Measurements from ENCODE around the gene FGFRL1.

Gene FGFRL1

GRCh38 chr4:970854-971520 is 40.4 kb upstream of the FGFRL1 start:
- Histone ChIP-seq H3K4me2 (ENCODE audit: low read length) (no peak overlapping the region), H2AFZ (ENCODE audit: low read length) (no peak overlapping the region), H3K4me1 (ENCODE audit: insufficient read depth, low read length, severe bottlenecking) (peaks cover 10% of the 10 kb centered on the region)

GRCh38 chr4:971666-972500 is 39.5 kb upstream of the FGFRL1 start:
- Histone ChIP-seq H3K9ac (ENCODE audit: low read length) (no peak overlapping the region; the same call in 1 of the 2 replicates), H3K9me3 (ENCODE audit: low read length) (no peaks in the 10 kb centered on the region), H3K27me3 (ENCODE audit: insufficient read depth, low read length) (no peaks in the 10 kb centered on the region), H3F3A (ENCODE audit: insufficient read depth, low read length) (no peaks in the 10 kb centered on the region), H2AFZ (ENCODE audit: low read length) (no peak overlapping the region), H3K9me2 (ENCODE audit: low read depth, low read length) (no peaks in the 10 kb centered on the region), H3K36me3 (ENCODE audit: insufficient read depth, low read length) (no peaks in the 10 kb centered on the region), H3K4me2 (ENCODE audit: low read length) (peak overlapping the region; percentile 91; the same call in 1 of the 2 replicates), H3K27ac (ENCODE audit: low read depth, low read length, poor library complexity, severe bottlenecking) (no peak overlapping the region), H3K4me3 (ENCODE audit: low read depth, low read length, poor library complexity, severe bottlenecking) (peak overlapping the region; percentile 73), H3K79me2 (ENCODE audit: insufficient read depth, low read length) (no peaks in the 10 kb centered on the region), H3K4me1 (ENCODE audit: insufficient read depth, low read length, severe bottlenecking) (peaks cover 10% of the 10 kb centered on the region), H4K20me1 (ENCODE audit: insufficient read depth, low read length) (no peaks in the 10 kb centered on the region)
- no peak for TF ChIP-seq CTCF (IDR thresholded peaks at IDR 0.05; ENCODE audit: low read length)
- TF ChIP-seq EZH2 (IDR thresholded peaks at IDR 0.05; ENCODE audit: borderline replicate concordance, low read length), result no peak

More at GRCh38 chr4:970854-971520, 40.4 kb upstream of the FGFRL1 start:
- H3K9me3 ChIP-seq (ENCODE audit: low read length), result no peaks in the 10 kb centered on the region
- TF ChIP-seq CTCF (IDR thresholded peaks at IDR 0.05; ENCODE audit: low read length) (no peak), EZH2 (IDR thresholded peaks at IDR 0.05; ENCODE audit: borderline replicate concordance, low read length) (no peak)
- H3K36me3 ChIP-seq (ENCODE audit: insufficient read depth, low read length), result no peaks in the 10 kb centered on the region
- no peaks in the 10 kb centered on the region for H3F3A ChIP-seq (ENCODE audit: insufficient read depth, low read length)
- H3K79me2 ChIP-seq (ENCODE audit: insufficient read depth, low read length), result no peaks in the 10 kb centered on the region
- H3K4me3 ChIP-seq (ENCODE audit: low read depth, low read length, poor library complexity, severe bottlenecking), result no peak overlapping the region
- no peak overlapping the region for H3K27ac ChIP-seq (ENCODE audit: low read depth, low read length, poor library complexity, severe bottlenecking)
- H3K9ac ChIP-seq (ENCODE audit: low read length), result no peak overlapping the region
- no peaks in the 10 kb centered on the region for H3K9me2 ChIP-seq (ENCODE audit: low read depth, low read length)
- no peaks in the 10 kb centered on the region for H3K27me3 ChIP-seq (ENCODE audit: insufficient read depth, low read length)
- no peaks in the 10 kb centered on the region for H4K20me1 ChIP-seq (ENCODE audit: insufficient read depth, low read length)

- Histone ChIP-seq H3K9me2 (ENCODE audit: low read depth, low read length) (no peaks in the 10 kb centered on the region), H3K79me2 (ENCODE audit: insufficient read depth, low read length) (no peaks in the 10 kb centered on the region), H3K27me3 (ENCODE audit: insufficient read depth, low read length) (no peaks in the 10 kb centered on the region), H4K20me1 (ENCODE audit: insufficient read depth, low read length) (no peaks in the 10 kb centered on the region), H3K4me1 (ENCODE audit: insufficient read depth, low read length, severe bottlenecking) (peaks cover 10% of the 10 kb centered on the region), H3K9ac (ENCODE audit: low read length) (peak overlapping the region; percentile 59; the same call in 1 of the 2 replicates), H2AFZ (ENCODE audit: low read length) (no peak overlapping the region), H3K9me3 (ENCODE audit: low read length) (no peaks in the 10 kb centered on the region), H3K4me2 (ENCODE audit: low read length) (peak overlapping the region; percentile 91), H3K4me3 (ENCODE audit: low read depth, low read length, poor library complexity, severe bottlenecking) (peak overlapping the region; percentile 73), H3K27ac (ENCODE audit: low read depth, low read length, poor library complexity, severe bottlenecking) (no peak overlapping the region), H3F3A (ENCODE audit: insufficient read depth, low read length) (no peaks in the 10 kb centered on the region), H3K36me3 (ENCODE audit: insufficient read depth, low read length) (no peaks in the 10 kb centered on the region)
- TF ChIP-seq EZH2 (IDR thresholded peaks at IDR 0.05; ENCODE audit: borderline replicate concordance, low read length) (no peak), CTCF (IDR thresholded peaks at IDR 0.05; ENCODE audit: low read length) (no peak)
Observed at GRCh38 chr4:972651-973424, 38.6 kb upstream of the FGFRL1 start.

All from OCI-LY1 (cell line).